Mesodermal cell (in vitro differentiated cells): Measurements from ENCODE around the gene MXD3.

Experiments
- H3K27ac ChIP-seq: 2 replicates; pipeline ENCODE4 v1.7.0; 2013; ENCODE audit warnings: mild to moderate bottlenecking, low read depth, low read length, moderate library complexity; ENCODE audit not compliant: severe bottlenecking
- H3K36me3 ChIP-seq: 2 replicates; pipeline ENCODE4 v1.7.1; 2013; ENCODE audit warnings: mild to moderate bottlenecking, low read length, moderate library complexity; ENCODE audit not compliant: control insufficient read depth, insufficient read depth
- H3K4me1 ChIP-seq: one replicate; pipeline ENCODE4 v1.7.1; 2013; ENCODE audit warnings: mild to moderate bottlenecking, low read length; ENCODE audit not compliant: insufficient read depth, control insufficient read depth, poor library complexity, severe bottlenecking
- H3K4me3 ChIP-seq: 2 replicates; pipeline ENCODE4 v1.7.0; 2013; ENCODE audit warnings: low read length, control low read depth, mild to moderate bottlenecking; ENCODE audit not compliant: insufficient read depth, poor library complexity, severe bottlenecking; ENCODE audit errors: extremely low read depth
- H3K9me3 ChIP-seq: 2 replicates; pipeline ENCODE4 v1.7.1; 2013; ENCODE audit warnings: mild to moderate bottlenecking, low read length, moderate library complexity; ENCODE audit not compliant: control insufficient read depth
- WGBS, 2 experiments: methylation state at CpG; one replicate each; pipeline ENCODE4 v1.1.5; 2013; ENCODE audit warnings: missing lambda C conversion rate in 2 of 2; ENCODE audit not compliant: insufficient coverage in 2 of 2; 5-methylcytosine and 5-hydroxymethylcytosine counted together

The MXD3 gene

DNA sequence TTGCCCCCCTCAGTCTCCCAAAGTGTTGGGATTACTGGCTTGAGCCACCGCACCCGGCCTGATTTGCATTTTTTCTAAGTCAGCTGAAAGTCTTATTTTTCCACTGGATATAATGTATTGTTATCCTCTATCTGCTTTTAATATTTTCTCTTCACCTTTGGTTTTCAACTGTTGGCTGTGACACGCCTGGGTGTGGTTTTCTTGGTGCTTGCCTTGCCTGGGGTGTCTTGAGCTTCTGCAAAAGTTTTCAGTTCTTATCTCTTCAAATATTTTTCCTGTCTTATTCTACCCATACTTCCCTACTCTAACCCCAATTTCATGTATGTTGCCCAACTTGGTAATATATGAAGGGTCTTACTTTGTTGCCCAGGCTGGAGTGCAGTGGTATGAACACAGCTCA is 4.3 kb upstream of the MXD3 start:
- Histone ChIP-seq H3K4me1 (peaks cover 5% of the 10 kb centered on the region), H3K4me3 (no peak overlapping the region), H3K36me3 (peaks cover 4% of the 10 kb centered on the region), H3K9me3 (no peaks in the 10 kb centered on the region), H3K27ac (no peak overlapping the region)
- 100% methylated on average over 1 of the region's 3 CpGs; no CpG with 5 or more reads in 1 of the 2 experiments for WGBS, 2 experiments

DNA sequence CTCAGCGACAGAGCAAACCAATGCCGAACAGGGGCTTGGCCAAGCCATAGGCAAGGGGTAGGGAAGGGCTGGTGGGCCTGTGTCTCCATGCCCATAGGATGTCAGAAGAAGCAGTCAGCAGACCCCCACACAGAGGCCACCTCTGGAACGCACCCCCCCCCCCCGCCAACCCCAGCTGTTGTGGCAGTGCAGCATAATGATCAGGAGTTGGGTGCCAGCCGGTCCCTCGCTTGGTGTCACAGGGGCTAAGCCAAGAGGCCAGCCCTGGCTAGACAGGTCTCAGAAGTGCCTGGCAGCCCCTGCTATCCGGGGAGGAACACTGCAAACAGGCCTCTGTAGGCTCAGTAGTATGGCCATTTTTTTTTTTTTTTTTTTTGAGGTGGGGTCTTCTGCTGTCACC is 3.7 kb upstream of the MXD3 start:
- 88 to 92% methylated on average over 4 to 5 of the region's 7 CpGs for WGBS, 2 experiments
- Histone ChIP-seq H3K9me3 (no peaks in the 10 kb centered on the region), H3K4me3 (no peak overlapping the region), H3K36me3 (peaks cover under 1% of the 10 kb centered on the region), H3K4me1 (peaks cover 5% of the 10 kb centered on the region), H3K27ac (no peak overlapping the region)

DNA sequence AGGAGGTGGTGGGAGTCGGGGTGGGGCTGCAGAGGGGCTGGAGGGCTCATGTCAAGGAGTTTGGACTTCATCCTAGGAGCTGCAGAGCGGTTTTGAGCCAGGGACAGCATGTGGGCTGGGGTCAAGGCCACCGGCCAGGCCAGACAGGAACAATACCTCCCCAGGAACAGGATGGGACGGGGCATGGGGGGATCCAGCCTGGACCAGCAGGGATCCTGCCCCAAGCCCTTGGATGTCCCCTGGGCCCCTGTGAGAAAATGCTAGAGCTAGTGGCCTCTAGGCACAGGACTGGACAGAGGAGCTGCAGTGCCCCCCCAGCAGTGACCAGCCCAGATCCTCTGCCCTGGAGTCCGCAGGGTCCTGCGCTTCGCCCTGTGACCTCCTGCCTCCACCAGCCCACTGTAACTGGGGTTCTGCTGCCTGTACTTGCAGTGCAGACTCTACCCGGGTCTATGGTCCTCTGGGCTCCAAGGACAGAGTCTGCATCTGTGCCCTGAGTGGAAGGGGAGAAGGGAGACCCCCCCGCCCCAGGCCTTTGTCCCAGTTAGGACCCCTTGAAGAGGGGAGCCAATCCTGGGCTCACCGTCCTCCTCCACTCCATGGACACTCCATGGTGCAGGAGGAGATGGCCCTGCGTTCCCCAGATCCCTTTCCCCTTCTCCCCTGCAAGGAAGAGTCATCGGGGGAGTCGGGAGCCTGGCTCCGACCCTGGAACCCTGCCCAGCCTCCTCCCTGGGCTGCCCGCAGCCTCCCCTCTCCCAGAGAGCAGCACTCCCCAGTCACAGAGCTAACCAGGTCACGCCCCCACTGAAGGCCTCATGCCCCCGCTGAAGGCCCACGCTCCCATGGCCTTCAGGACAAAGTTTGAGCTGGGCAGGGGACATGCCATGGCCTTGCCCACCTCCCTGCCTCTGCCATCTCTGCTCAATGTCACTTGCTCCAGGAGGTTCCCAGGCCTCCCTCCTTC is 3.0 kb upstream of the MXD3 start:
- H3K27ac ChIP-seq, result no peak overlapping the region
- peaks cover 5% of the 10 kb centered on the region for H3K4me1 ChIP-seq
- WGBS, 2 experiments, result 92 to 95% methylated on average over 9 to 14 of the region's 18 CpGs
- no peaks in the 10 kb centered on the region for H3K9me3 ChIP-seq
- H3K4me3 ChIP-seq, result no peak overlapping the region
- no peaks in the 10 kb centered on the region for H3K36me3 ChIP-seq

DNA sequence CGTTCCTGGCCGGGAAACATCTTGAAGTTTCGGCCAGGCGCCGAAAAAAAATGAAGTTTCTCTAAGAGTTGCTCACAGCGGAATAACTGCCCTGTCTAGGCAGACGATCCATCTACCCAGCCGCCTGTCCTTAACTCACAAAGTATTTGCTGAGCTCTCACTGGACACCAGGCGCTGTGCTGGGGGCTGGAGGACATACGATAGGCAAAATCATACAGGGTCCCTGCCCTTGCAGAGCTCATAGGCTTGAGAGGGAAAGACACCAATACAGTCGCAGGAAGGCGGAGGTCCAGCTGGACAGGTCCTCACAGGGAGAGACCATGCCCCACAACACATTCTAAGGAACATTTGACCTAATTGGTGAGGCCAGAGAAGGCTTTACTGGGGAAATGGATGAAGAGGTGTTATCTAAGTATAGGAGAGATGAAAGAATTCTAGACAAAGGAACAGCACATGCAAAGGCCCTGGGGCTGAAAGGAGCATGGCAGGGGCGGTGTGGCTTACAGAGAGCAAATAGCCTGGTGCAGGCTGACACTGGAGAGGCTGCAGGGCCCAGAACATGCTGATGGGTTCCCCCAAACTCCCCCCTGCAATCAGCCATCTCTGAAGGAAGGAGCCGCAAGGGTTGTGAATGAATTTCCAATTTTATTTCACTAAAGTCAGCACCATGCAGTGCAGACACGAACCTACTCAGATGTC is 2.0 kb upstream of the MXD3 start:
- no peak overlapping the region for H3K27ac ChIP-seq
- WGBS, 2 experiments, result 94 to 97% methylated on average over 11 to 12 of the region's 15 CpGs
- H3K36me3 ChIP-seq, result peaks cover 9% of the 10 kb centered on the region
- H3K4me3 ChIP-seq, result no peak overlapping the region
- no peaks in the 10 kb centered on the region for H3K9me3 ChIP-seq
- H3K4me1 ChIP-seq, result peaks cover 5% of the 10 kb centered on the region

DNA sequence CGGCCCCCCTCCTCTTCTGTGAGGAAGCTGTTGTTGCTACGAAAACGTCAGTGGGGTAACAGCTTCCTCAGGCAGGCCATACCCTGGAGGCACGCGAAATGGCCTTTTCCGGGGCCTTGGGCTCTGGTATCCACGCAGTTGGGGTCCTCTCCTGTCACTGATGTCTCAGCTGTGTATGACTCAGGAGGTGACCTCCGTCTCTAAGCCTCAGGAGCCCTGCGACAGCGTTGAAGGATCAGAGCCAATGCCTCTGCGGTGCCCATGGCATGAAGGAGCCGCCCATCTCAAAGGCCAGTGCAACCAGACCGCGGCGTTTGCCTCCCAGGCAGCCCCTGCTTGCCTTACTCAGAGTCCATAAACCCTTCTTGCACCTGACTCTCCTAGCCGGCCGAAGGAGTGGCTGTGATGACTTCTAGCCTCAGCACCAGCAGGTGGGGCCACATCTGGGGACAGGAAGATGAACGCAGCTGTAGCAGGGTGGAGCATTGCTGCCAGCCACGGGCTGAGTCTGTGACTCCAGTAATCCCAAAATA is 1.0 kb upstream of the MXD3 start:
- Histone ChIP-seq H3K4me1 (peaks cover 5% of the 10 kb centered on the region), H3K27ac (peak overlapping the region; percentile 45), H3K36me3 (peaks cover 17% of the 10 kb centered on the region), H3K9me3 (no peaks in the 10 kb centered on the region), H3K4me3 (peak overlapping the region; percentile 56)
- WGBS, 2 experiments, result 11% methylated on average over 16 to 19 of the region's 19 CpGs

DNA sequence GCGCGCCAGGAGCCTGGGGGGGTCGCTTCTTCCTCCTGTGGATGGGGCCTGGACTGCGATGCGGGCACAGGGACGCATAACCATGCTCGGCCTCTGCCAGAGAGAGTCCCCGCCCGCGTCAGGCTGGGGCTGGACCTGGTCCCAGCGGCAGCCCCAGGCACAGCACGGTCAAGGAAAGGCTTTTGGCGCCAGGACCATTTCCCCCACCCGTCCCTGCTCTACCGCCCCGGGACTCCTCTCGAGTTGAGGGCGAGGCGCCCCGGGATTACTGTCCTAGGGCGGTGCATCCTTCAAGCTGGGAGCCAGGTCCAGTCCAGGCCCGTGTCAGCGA is 341 bp downstream of the MXD3 start:
- Histone ChIP-seq H3K27ac (no peak overlapping the region), H3K4me1 (peaks cover 5% of the 10 kb centered on the region), H3K9me3 (no peaks in the 10 kb centered on the region), H3K4me3 (peak overlapping the region; percentile 56), H3K36me3 (peaks cover 23% of the 10 kb centered on the region)
- WGBS, 2 experiments, result 0 to 1% methylated on average over 22 to 23 of the region's 23 CpGs

DNA sequence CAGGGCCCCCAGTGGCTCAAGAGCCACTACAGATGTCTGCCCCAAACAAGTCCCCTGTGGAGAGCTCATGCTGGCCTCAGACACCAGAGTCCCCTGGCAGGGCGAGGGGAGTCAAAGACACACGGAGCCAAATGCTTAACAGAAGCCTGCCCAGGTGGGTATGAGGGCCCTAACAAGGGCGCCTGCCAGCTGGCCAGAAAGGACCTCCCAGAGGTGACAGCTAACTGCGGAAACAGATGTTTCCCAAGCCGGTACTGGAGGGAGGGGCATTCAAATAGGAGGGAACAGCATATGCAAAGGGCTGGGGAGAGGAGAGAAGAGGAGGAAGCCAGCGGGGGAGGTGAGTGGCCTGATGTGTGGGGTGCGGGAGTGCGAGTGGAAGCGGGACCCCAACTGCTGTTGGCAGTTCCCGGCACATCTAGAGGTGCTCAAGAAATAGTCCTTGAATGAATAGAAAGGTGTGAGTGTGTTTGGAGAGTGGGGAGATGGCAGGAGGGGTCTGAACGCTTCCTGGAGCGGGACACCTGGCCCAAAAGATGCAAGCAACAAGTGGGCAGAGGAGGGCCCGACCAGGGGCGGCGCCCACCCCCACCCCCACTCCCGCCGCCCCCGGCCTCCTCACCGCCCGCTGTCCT is 824 bp downstream of the MXD3 start:
- H3K27ac ChIP-seq, result no peak overlapping the region
- WGBS, 2 experiments, result 28 to 29% methylated on average over 10 to 12 of the region's 20 CpGs

DNA sequence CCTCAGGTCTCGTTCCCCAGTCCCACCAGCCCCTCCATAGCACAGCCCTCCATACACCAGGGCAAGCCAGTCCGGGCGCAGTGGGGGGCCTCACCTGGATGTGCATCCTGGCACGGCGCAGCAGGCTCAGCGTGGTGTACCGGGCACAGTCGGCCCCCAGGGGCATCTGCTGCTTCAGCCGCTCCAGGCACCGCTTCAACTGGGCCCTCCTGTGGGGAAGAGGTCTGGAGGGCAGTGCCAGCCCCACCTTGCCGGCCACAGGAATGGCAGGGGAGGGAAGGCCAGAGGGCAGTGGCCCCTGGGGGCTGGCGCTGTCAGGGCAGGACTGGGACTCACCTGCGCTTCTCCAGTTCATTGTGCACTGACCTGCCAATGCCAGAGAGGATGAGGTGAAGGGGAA is 1.4 kb downstream of the MXD3 start:
- Histone ChIP-seq H3K27ac (no peak overlapping the region), H3K9me3 (no peaks in the 10 kb centered on the region), H3K4me3 (peak overlapping the region; percentile 56), H3K36me3 (peaks cover 32% of the 10 kb centered on the region), H3K4me1 (peaks cover 6% of the 10 kb centered on the region)
- 93 to 99% methylated on average over 5 to 12 of the region's 13 CpGs for WGBS, 2 experiments

More for the DNA sequence above, 824 bp downstream of the MXD3 start:
- H3K9me3 ChIP-seq, result no peaks in the 10 kb centered on the region
- peaks cover 27% of the 10 kb centered on the region for H3K36me3 ChIP-seq
- H3K4me1 ChIP-seq, result peaks cover 5% of the 10 kb centered on the region
- peak overlapping the region; percentile 56 for H3K4me3 ChIP-seq

DNA sequence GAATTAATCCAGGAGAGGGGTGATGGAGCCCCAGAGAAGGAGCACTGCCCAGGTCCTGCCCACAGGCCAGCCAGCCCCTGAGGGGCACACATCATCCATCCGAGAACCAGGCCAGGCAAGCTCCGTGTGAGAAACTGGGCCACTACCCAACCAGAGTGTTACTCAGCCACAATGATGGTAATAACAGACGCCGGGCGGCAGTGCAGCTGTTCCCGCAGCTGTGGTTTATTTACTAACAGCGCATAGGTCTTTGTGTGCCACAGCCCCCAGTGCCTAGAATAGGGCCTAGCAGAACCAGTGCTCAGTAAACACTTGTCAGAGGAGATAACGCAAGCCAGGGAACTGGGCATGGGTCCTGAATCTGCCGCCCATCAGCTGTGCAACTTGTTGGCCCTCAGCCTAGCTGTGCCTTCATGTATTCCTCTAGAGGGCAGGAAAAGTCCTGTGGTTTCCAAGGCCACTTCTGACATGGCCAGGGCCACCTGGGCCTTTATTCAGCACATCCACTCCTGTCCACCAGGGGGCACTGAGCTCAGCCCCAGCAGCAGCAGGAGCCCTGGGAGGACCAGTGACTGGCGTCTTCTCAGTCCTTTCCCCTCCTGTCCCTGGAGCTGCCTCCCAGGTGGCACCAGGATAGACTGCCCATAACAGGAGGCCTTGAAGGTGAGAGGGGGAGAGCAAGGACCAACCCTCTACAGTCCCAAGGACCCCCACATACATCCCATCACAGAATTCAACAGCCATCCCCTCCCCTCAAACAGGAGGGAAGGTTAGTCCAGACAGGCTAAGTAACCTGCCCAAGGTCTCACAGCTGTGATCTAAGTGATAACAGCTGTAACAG is 2.1 kb downstream of the MXD3 start:
- Histone ChIP-seq H3K36me3 (peaks cover 40% of the 10 kb centered on the region), H3K9me3 (no peaks in the 10 kb centered on the region), H3K27ac (no peak overlapping the region), H3K4me3 (no peak overlapping the region), H3K4me1 (peaks cover 12% of the 10 kb centered on the region)
- 90 to 95% methylated on average over 9 of the region's 10 CpGs for WGBS, 2 experiments

DNA sequence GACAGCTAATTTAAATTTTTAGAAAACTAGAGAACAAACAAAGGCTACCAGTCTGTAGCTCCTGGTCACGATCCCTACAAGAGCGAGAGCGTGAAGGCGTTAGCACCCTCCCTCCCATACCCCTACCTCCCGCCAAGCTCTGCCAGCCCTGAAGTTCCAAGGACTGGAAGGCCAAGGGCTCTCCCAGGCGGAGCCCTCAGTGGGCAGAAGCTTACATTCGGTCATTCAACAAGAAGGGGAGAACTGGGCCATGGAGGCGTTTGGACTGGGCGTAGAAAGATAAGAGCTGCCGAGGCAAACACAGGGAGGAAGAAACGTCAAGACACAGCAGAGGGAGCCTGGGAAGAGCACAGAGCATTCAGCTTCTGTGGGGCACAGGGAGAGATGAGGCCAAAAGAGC is 3.0 kb downstream of the MXD3 start:
- WGBS, 2 experiments, result 93 to 98% methylated on average over 7 to 11 of the region's 11 CpGs
- Histone ChIP-seq H3K36me3 (peaks cover 41% of the 10 kb centered on the region), H3K4me3 (no peak overlapping the region), H3K9me3 (no peaks in the 10 kb centered on the region), H3K27ac (no peak overlapping the region), H3K4me1 (peaks cover 13% of the 10 kb centered on the region)
